ENCODE measurements around the gene LPAR2.

Gene LPAR2

GRCh38 chr19:19649155-19649554 lies 21.1 kb upstream of the LPAR2 start:
- H3K9me3 ChIP-seq (ENCODE audit: control insufficient read depth, low read length), result no peaks in the 10 kb centered on the region
- H3K4me2 ChIP-seq (ENCODE audit: low read length), result no peak overlapping the region
- no peak overlapping the region for H2AFZ ChIP-seq
- no peaks in the 10 kb centered on the region for H3K27me3 ChIP-seq (ENCODE audit: control insufficient read depth, insufficient read depth, low read length)
- no peak overlapping the region for H3K9ac ChIP-seq
- TF ChIP-seq CTCF (IDR thresholded peaks at IDR 0.05), result no peak
- no peak overlapping the region for H3K4me3 ChIP-seq (ENCODE audit: low read depth, low read length)
- peaks cover under 1% of the 10 kb centered on the region for H3K4me1 ChIP-seq
- H3K36me3 ChIP-seq (ENCODE audit: control insufficient read depth, insufficient read depth, low read length), result no peaks in the 10 kb centered on the region
- H3K79me2 ChIP-seq, result no peaks in the 10 kb centered on the region
- H3K27ac ChIP-seq, result no peak overlapping the region

DNA sequence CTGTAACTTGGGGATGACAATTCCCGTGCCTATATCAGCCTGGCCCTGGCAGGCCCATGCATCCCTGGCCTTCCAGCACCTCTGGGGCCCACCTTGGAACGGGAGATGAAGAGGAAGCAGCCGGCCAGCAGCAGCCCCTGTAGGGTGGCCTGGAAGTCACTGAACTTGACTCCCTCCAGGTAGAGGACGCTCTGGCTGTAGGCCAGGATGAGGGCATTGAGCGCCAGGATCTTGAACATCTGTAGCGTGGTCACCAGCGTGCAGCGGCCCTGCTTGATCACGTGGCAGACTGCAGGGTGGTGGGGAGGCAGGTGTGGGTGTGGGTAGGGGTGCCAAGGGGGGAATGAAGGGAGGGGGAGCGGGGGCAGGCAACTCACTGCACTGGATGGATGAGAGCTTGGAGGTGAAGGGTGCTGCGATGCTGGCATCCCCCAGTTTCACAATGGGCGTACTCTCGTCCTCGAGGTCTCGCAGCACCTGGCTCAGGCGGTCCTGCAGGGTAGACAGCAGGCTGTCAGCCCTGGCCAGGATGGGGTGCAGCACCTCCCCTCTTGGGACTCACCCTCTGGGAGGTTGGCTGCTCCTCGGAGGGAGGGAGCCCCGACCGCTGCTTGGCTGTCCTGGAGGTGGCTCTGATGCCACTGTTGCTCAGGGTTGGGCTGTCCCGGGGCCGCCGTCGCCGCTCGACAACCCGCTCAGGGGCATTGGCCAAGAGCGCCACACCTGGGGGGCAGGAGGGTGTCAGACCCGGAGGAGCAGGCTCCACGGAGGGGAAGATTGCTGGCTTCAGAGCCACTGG lies 19.2 kb upstream of the LPAR2 start:
- no peak overlapping the region for H3K9ac ChIP-seq
- no peak overlapping the region for H3K4me3 ChIP-seq (ENCODE audit: low read depth, low read length)
- no peaks in the 10 kb centered on the region for H3K79me2 ChIP-seq
- no peak overlapping the region for H3K27ac ChIP-seq
- H3K4me2 ChIP-seq (ENCODE audit: low read length), result no peak overlapping the region
- peaks cover 5% of the 10 kb centered on the region for H3K4me1 ChIP-seq
- H3K27me3 ChIP-seq (ENCODE audit: control insufficient read depth, insufficient read depth, low read length), result no peaks in the 10 kb centered on the region
- no peaks in the 10 kb centered on the region for H3K36me3 ChIP-seq (ENCODE audit: control insufficient read depth, insufficient read depth, low read length)
- no peak for TF ChIP-seq CTCF (IDR thresholded peaks at IDR 0.05)
- H3K9me3 ChIP-seq (ENCODE audit: control insufficient read depth, low read length), result no peaks in the 10 kb centered on the region
- no peak overlapping the region for H2AFZ ChIP-seq

DNA sequence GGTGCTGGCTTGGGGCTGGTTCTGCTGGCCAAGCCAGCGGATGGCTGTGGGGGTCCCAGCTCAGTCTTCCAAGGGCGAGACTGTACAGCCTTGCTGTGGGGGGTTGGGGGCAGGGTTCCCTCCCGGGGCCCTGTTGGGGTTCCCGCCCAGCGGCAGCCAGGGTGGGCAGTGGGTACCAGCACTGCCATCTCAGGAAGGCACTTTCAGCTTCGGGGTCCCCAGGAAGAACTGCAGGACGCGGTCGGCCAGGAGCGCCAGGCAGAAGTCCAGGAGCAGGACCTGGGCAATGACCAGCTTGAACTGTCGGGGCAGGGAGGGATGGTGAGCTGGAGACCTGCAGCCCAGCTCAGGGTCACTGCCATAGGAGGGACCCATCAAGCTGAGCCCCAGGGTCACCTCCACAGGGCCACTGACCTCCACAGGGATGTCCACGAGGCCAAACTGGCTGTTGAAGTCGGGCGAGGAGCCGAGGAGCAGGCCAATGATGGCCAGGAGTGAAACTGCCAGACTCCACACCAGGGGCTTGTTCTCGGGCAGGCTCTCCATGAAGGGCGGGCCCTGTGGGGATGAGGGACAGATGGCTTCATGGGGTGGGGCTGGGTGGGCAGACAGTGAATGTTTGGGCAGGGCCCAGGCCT lies 17.3 kb upstream of the LPAR2 start:
- Histone ChIP-seq H3K27ac (no peak overlapping the region), H3K9me3 (ENCODE audit: control insufficient read depth, low read length) (no peaks in the 10 kb centered on the region), H2AFZ (no peak overlapping the region), H3K4me2 (ENCODE audit: low read length) (no peak overlapping the region), H3K4me3 (ENCODE audit: low read depth, low read length) (no peak overlapping the region), H3K27me3 (ENCODE audit: control insufficient read depth, insufficient read depth, low read length) (no peaks in the 10 kb centered on the region), H3K36me3 (ENCODE audit: control insufficient read depth, insufficient read depth, low read length) (no peaks in the 10 kb centered on the region), H3K79me2 (no peaks in the 10 kb centered on the region), H3K4me1 (peaks cover 5% of the 10 kb centered on the region), H3K9ac (no peak overlapping the region)
- no peak for TF ChIP-seq CTCF (IDR thresholded peaks at IDR 0.05)

- no peaks in the 10 kb centered on the region for H3K79me2 ChIP-seq
- no peaks in the 10 kb centered on the region for H3K36me3 ChIP-seq (ENCODE audit: control insufficient read depth, insufficient read depth, low read length)
- no peak overlapping the region for H3K9ac ChIP-seq
- no peak overlapping the region for H3K4me3 ChIP-seq (ENCODE audit: low read depth, low read length)
- no peak for TF ChIP-seq CTCF (IDR thresholded peaks at IDR 0.05)
- H3K4me1 ChIP-seq, result peaks cover 5% of the 10 kb centered on the region
- H3K9me3 ChIP-seq (ENCODE audit: control insufficient read depth, low read length), result no peaks in the 10 kb centered on the region
- H3K27ac ChIP-seq, result no peak overlapping the region
- peak overlapping the region; percentile 79 for H2AFZ ChIP-seq
- no peaks in the 10 kb centered on the region for H3K27me3 ChIP-seq (ENCODE audit: control insufficient read depth, insufficient read depth, low read length)
- H3K4me2 ChIP-seq (ENCODE audit: low read length), result peak overlapping the region; percentile 92
Observed at GRCh38 chr19:19644054-19644388, 16.0 kb upstream of the LPAR2 start.
